Measurements from ENCODE around the gene PDZRN3.

DNA sequence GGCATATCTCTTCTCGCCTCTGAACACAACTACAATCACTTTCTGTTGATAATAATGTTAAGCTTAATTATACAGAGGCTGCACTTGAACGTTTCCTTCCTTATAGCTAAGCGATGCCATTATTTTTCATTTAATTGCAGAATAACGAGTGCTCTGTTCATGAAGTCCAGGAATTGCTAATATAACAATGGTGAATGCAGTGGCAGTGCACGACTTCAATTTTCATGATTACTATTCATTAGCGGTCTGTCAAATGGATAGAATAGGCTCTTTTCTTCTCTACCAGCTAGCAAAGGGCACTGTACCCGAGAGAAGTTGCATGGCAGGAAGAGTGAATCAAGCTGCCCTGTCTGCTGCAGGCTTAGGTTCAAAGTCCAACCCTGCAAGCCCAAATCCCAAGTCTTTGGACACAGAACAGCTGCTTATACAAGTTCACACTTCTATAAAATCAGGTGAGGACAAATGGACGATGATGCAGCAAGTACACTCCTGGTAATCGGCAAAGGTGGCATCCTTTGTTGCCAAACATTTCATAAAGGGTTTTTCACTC is 75.6 kb downstream of the PDZRN3 start:
- no peak for TF ChIP-seq POLR2A (IDR thresholded peaks at IDR 0.05)
- no peak for TF ChIP-seq CTCF (IDR thresholded peaks at IDR 0.05 in 8 of 11, conservative IDR thresholded peaks at IDR 0.05 in 3 of 11)
